Measurements from ENCODE around the gene CSF1R. TPM values are rescaled to one million over a fixed set of nuclear protein-coding genes. Genes with fewer than 3 reads are reported as not detected.

Gene CSF1R
- total RNA-seq, 3 donors from 2014 or later = 11.5 to 79.0 (median 24.1) TPM

GRCh38 chr5:150069672-150070627, 16.4 kb downstream of the CSF1R start:
- intact Hi-C loops (cut with DNase I; ENCODE audit: low total_unique reads) = no loop called here
- Histone ChIP-seq H3K27me3 (no peaks in the 10 kb centered on the region), H3K27ac (no peak overlapping the region), H3K9me3 (no peaks in the 10 kb centered on the region), H3K4me3 (no peak overlapping the region), H3K36me3 (no peaks in the 10 kb centered on the region), H3K4me1 (no peaks in the 10 kb centered on the region)
- no peak for DNase-seq (ENCODE audit: low spot score in 2 of 2)
- no peak for TF ChIP-seq POLR2A (IDR thresholded peaks at IDR 0.05)

GRCh38 chr5:150068961-150069645, 17.3 kb downstream of the CSF1R start:
- no peak overlapping the region for H3K27ac ChIP-seq
- TF ChIP-seq POLR2A (IDR thresholded peaks at IDR 0.05) (no peak), CTCF (IDR thresholded peaks at IDR 0.05) (no peak), POLR2AphosphoS5 (IDR thresholded peaks at IDR 0.05) (no peak)
- H3K4me3 ChIP-seq = no peak overlapping the region
- no peaks in the 10 kb centered on the region for H3K27me3 ChIP-seq
- intact Hi-C loops (cut with DNase I; ENCODE audit: low total_unique reads) = no loop called here
- no peaks in the 10 kb centered on the region for H3K9me3 ChIP-seq
- DNase-seq (ENCODE audit: low spot score in 2 of 2) = no peak
- no peaks in the 10 kb centered on the region for H3K36me3 ChIP-seq
- H3K4me1 ChIP-seq = no peaks in the 10 kb centered on the region

DNA sequence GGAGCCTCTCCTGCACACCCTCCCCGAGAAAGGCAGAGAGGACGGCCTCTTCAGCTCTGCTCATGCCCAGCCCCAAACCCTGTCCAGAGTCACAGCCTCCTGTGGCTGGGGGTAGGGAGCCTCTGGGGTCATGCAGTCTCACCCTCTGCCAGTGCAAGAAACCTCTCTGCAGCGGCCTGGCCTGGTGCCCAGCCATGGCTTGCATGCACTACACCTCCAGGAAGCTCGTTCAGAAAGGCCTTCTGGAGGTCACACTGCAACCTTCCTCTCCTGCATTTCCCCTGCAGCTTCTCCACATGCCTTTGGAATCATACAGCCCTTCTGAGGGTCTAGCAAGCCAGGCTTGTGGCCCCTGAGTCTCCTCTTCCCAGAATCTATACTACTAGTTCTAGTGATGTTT, 17.9 kb downstream of the CSF1R start:
- Histone ChIP-seq H3K27ac (no peak overlapping the region), H3K27me3 (no peaks in the 10 kb centered on the region), H3K4me3 (no peak overlapping the region), H3K4me1 (no peaks in the 10 kb centered on the region), H3K9me3 (no peaks in the 10 kb centered on the region), H3K36me3 (no peaks in the 10 kb centered on the region)
- no peak for TF ChIP-seq POLR2AphosphoS5 (IDR thresholded peaks at IDR 0.05)
- intact Hi-C loops (cut with DNase I; ENCODE audit: low total_unique reads) = no loop called here
- no peak for DNase-seq (ENCODE audit: low spot score in 2 of 2)

GRCh38 chr5:150068071-150068470, 18.3 kb downstream of the CSF1R start:
- Histone ChIP-seq H3K27ac (no peak overlapping the region), H3K27me3 (no peaks in the 10 kb centered on the region), H3K9me3 (no peaks in the 10 kb centered on the region), H3K4me3 (no peak overlapping the region), H3K4me1 (no peaks in the 10 kb centered on the region), H3K36me3 (no peaks in the 10 kb centered on the region)
- TF ChIP-seq POLR2AphosphoS5 (IDR thresholded peaks at IDR 0.05) (no peak), CTCF (IDR thresholded peaks at IDR 0.05) (no peak), POLR2A (IDR thresholded peaks at IDR 0.05) (no peak)
- intact Hi-C loops (cut with DNase I; ENCODE audit: low total_unique reads) = no loop called here
- no peak for DNase-seq (ENCODE audit: low spot score in 2 of 2)

GRCh38 chr5:150067405-150067960, 18.9 kb downstream of the CSF1R start:
- no peaks in the 10 kb centered on the region for H3K9me3 ChIP-seq
- H3K36me3 ChIP-seq = no peaks in the 10 kb centered on the region
- DNase-seq (ENCODE audit: low spot score in 2 of 2) = no peak
- H3K27me3 ChIP-seq = no peaks in the 10 kb centered on the region
- intact Hi-C loops (cut with DNase I; ENCODE audit: low total_unique reads) = no loop called here
- no peak overlapping the region for H3K4me3 ChIP-seq
- TF ChIP-seq POLR2A (IDR thresholded peaks at IDR 0.05) = no peak
- no peak for TF ChIP-seq CTCF (IDR thresholded peaks at IDR 0.05)
- TF ChIP-seq POLR2AphosphoS5 (IDR thresholded peaks at IDR 0.05) = no peak
- no peaks in the 10 kb centered on the region for H3K4me1 ChIP-seq
- no peak overlapping the region for H3K27ac ChIP-seq

Data from breast epithelium (tissue), 4 donors.